B cell (primary cell): Measurements from ENCODE around the gene ADGRV1.

Experiments used
- CTCF ChIP-seq: fragments of 200-600 bp; IDR thresholded peaks from one replicate; pipeline ENCODE4 v1.8.0; 2022; ENCODE audit warnings: antibody characterized with exemption, mild to moderate bottlenecking
- EZH2 ChIP-seq: IDR thresholded peaks from 2 replicates; pipeline ENCODE4 v1.6.1; 2012; ENCODE audit warnings: borderline replicate concordance, low read depth, mild to moderate bottlenecking, moderate library complexity, low read length; ENCODE audit not compliant: insufficient read depth, poor library complexity, severe bottlenecking

GRCh38 chr5:91089758-91090157 is 531.2 kb downstream of the ADGRV1 start:
- TF ChIP-seq CTCF = no peak
- TF ChIP-seq EZH2 = no peak
